Stimulated activated naive CD4-positive, alpha-beta T cell treated with Interleukin-2 at 50 U/mL for 16 hours (primary cell): ENCODE results near the gene CHD9.
"Not testable (repeated sequence)": the region's sequence is repeated elsewhere in the genome, so short reads cannot be mapped to it uniquely, and the experiment has no call there.

Experiments
- DNase-seq: peaks from one replicate; lab custom pipeline; 2025; lab: John Stamatoyannopoulos, UW

CHD9 gene

GRCh38 chr16:53054670-53055485 is at the start of gene CHD9:
TSS of gene CHD9 (plus strand) at chr16:53054991. CDS start at chr16:53156090, 101,099 bp downstream.
- DNase-seq = peak; percentile 63

GRCh38 chr16:53007095-53007494 is 47.7 kb upstream of the CHD9 start:
- DNase-seq = no peak

- DNase-seq = no peak
Measured at GRCh38 chr16:53014287-53014686, 40.5 kb upstream of the CHD9 start.

GRCh38 chr16:53018834-53019416 is 35.9 kb upstream of the CHD9 start:
- no peak for DNase-seq

GRCh38 chr16:53022374-53022773 is 32.4 kb upstream of the CHD9 start:
- DNase-seq = no peak

- no peak for DNase-seq
Measured at GRCh38 chr16:53024045-53024444, 30.7 kb upstream of the CHD9 start.

- no peak for DNase-seq
Measured at GRCh38 chr16:53029971-53030370, 24.8 kb upstream of the CHD9 start.

GRCh38 chr16:53031323-53031942 is 23.4 kb upstream of the CHD9 start:
- DNase-seq = no peak

GRCh38 chr16:53034306-53034705 is 20.5 kb upstream of the CHD9 start:
- no peak for DNase-seq

- DNase-seq = no peak
Measured at GRCh38 chr16:53035176-53035942, 19.4 kb upstream of the CHD9 start.

GRCh38 chr16:53036066-53036465 is 18.7 kb upstream of the CHD9 start:
- DNase-seq = no peak

GRCh38 chr16:53036711-53037110 is 18.1 kb upstream of the CHD9 start:
- not testable (repeated sequence) for DNase-seq

GRCh38 chr16:53040788-53041187 is 14.0 kb upstream of the CHD9 start:
- no peak for DNase-seq

GRCh38 chr16:53041320-53042051 is 13.3 kb upstream of the CHD9 start:
- DNase-seq = no peak

GRCh38 chr16:53042235-53042701 is 12.5 kb upstream of the CHD9 start:
- DNase-seq = no peak

- DNase-seq = no peak
Measured at GRCh38 chr16:53043428-53043831, 11.4 kb upstream of the CHD9 start.

GRCh38 chr16:53043986-53044601 is 10.7 kb upstream of the CHD9 start:
- DNase-seq = no peak

GRCh38 chr16:53045341-53046220 is 9.2 kb upstream of the CHD9 start:
- no peak for DNase-seq

GRCh38 chr16:53047515-53047914 is 7.3 kb upstream of the CHD9 start:
- not testable (repeated sequence) for DNase-seq
